H9 (cell line): Measurements from ENCODE around the gene RBMS3. TPM values are rescaled to one million over a fixed set of nuclear protein-coding genes. Genes with fewer than 3 reads are reported as not detected.

Experiments
- DNase-seq: peaks from one replicate; pipeline ENCODE4 v3.0.0-alpha.2; 2017
- H2AFZ ChIP-seq: one replicate; pipeline ENCODE4 v1.6.1; 2013; ENCODE audit warnings: mild to moderate bottlenecking, low read length, control low read depth, moderate library complexity
- H2AK5ac ChIP-seq: 2 replicates; pipeline ENCODE4 v1.6.1; 2013; ENCODE audit warnings: low read length, control low read depth, mixed read lengths; ENCODE audit not compliant: insufficient read length
- H2BK120ac ChIP-seq: one replicate; pipeline ENCODE4 v1.6.1; 2013; ENCODE audit warnings: low read depth, mild to moderate bottlenecking, low read length, control low read depth, inconsistent platforms; ENCODE audit not compliant: poor library complexity, severe bottlenecking
- H2BK12ac ChIP-seq: 2 replicates; pipeline ENCODE4 v1.6.1; 2013; ENCODE audit warnings: low read length, control low read depth, mixed read lengths, low read depth; ENCODE audit not compliant: insufficient read length
- H2BK15ac ChIP-seq: 2 replicates; pipeline ENCODE4 v1.6.1; 2013; ENCODE audit warnings: low read depth, low read length, control low read depth
- H2BK20ac ChIP-seq: one replicate; pipeline ENCODE4 v1.6.1; 2013; ENCODE audit warnings: low read depth, mild to moderate bottlenecking, low read length, control low read depth, inconsistent platforms; ENCODE audit not compliant: poor library complexity, severe bottlenecking
- H2BK5ac ChIP-seq: 2 replicates; pipeline ENCODE4 v1.6.1; 2013; ENCODE audit warnings: low read length, control low read depth, mixed read lengths; ENCODE audit not compliant: insufficient read length
- H3K14ac ChIP-seq: 2 replicates; pipeline ENCODE4 v1.6.1; 2013; ENCODE audit warnings: low read length, control low read depth; ENCODE audit not compliant: insufficient read depth
- H3K18ac ChIP-seq: 2 replicates; pipeline ENCODE4 v1.6.1; 2013; ENCODE audit warnings: low read depth, mild to moderate bottlenecking, mixed read lengths, low read length, control low read depth; ENCODE audit not compliant: insufficient read length
- H3K23ac ChIP-seq: 2 replicates; pipeline ENCODE4 v1.6.1; 2013; ENCODE audit warnings: low read length, control low read depth, mixed read lengths, low read depth; ENCODE audit not compliant: insufficient read length
- H3K23me2 ChIP-seq: 2 replicates; pipeline ENCODE4 v1.6.1; 2013; ENCODE audit warnings: low read depth, mild to moderate bottlenecking, mixed read lengths, low read length, control low read depth; ENCODE audit not compliant: insufficient read length, poor library complexity, severe bottlenecking
- H3K27ac ChIP-seq: 2 replicates; pipeline ENCODE4 v1.5.1; 2013; ENCODE audit warnings: low read length, control low read depth, mixed read lengths, low read depth; ENCODE audit not compliant: insufficient read length
- H3K27me3 ChIP-seq: 2 replicates; pipeline ENCODE4 v1.6.1; 2013; ENCODE audit warnings: low read length, control low read depth, inconsistent platforms; ENCODE audit not compliant: insufficient read depth
- H3K4ac ChIP-seq: 2 replicates; pipeline ENCODE4 v1.6.1; 2013; ENCODE audit warnings: low read depth, mild to moderate bottlenecking, control low read depth, inconsistent platforms, low read length, moderate library complexity
- H3K4me1 ChIP-seq: 2 replicates; pipeline ENCODE4 v1.6.1; 2013; ENCODE audit warnings: low read length, control low read depth, inconsistent platforms; ENCODE audit not compliant: insufficient read depth
- H3K4me2 ChIP-seq: 2 replicates; pipeline ENCODE4 v1.6.1; 2013; ENCODE audit warnings: low read length, control low read depth, mixed read lengths; ENCODE audit not compliant: insufficient read length, insufficient read depth
- H3K56ac ChIP-seq: 2 replicates; pipeline ENCODE4 v1.6.1; 2013; ENCODE audit warnings: low read depth, mild to moderate bottlenecking, mixed read lengths, low read length, control low read depth; ENCODE audit not compliant: insufficient read length
- H3K79me1 ChIP-seq: 2 replicates; pipeline ENCODE4 v1.6.1; 2013; ENCODE audit warnings: low read depth, mild to moderate bottlenecking, moderate library complexity, low read length, control low read depth, inconsistent platforms; ENCODE audit not compliant: insufficient read depth, poor library complexity, severe bottlenecking
- H3K79me2 ChIP-seq: 2 replicates; pipeline ENCODE4 v1.6.1; 2013; ENCODE audit warnings: low read length, control low read depth, inconsistent platforms; ENCODE audit not compliant: insufficient read depth
- H3K9ac ChIP-seq: 2 replicates; pipeline ENCODE4 v1.6.1; 2013; ENCODE audit warnings: low read length, control low read depth, mixed read lengths; ENCODE audit not compliant: insufficient read length; ENCODE audit errors: extremely low read depth
- H3K9me3 ChIP-seq: one replicate; pipeline ENCODE4 v1.6.1; 2013; ENCODE audit warnings: low read depth, low read length, inconsistent platforms; ENCODE audit not compliant: control insufficient read depth
- H3T11ph ChIP-seq: one replicate; pipeline ENCODE4 v1.6.1; 2013; ENCODE audit warnings: mild to moderate bottlenecking, low read length, control low read depth, inconsistent platforms
- H4K20me1 ChIP-seq: one replicate; pipeline ENCODE4 v1.6.1; 2013; ENCODE audit not compliant: control insufficient read depth, insufficient read length, insufficient read depth
- H4K5ac ChIP-seq: 2 replicates; pipeline ENCODE4 v1.6.1; 2013; ENCODE audit warnings: low read depth, mild to moderate bottlenecking, mixed read lengths, low read length, control low read depth; ENCODE audit not compliant: insufficient read length
- H4K8ac ChIP-seq: replicated peaks from 2 replicates; pipeline ENCODE4 v1.6.1; 2013; ENCODE audit warnings: low read length, control low read depth, mixed read lengths, low read depth; ENCODE audit not compliant: insufficient read length
- H4K91ac ChIP-seq: 2 replicates; pipeline ENCODE4 v1.6.1; 2013; ENCODE audit warnings: low read depth, mild to moderate bottlenecking, moderate library complexity, mixed read lengths, low read length, control low read depth; ENCODE audit not compliant: insufficient read length
- H3K27ac Mint-ChIP-seq, 3 experiments: 2 replicates in 2 of 3; 3 replicates in 1 of 3; pipeline ENCODE4 v1.8.0; 2020 to 2021; ENCODE audit warnings: mixed read lengths in 3 of 3, mild to moderate bottlenecking in 1 of 3, moderate library complexity in 1 of 3
- H3K27me3 Mint-ChIP-seq: 2 replicates; pipeline ENCODE4 v1.8.0; 2021; ENCODE audit warnings: low read depth, mild to moderate bottlenecking, moderate library complexity, mixed read lengths
- H3K36me3 Mint-ChIP-seq, 3 experiments: 2 replicates in 2 of 3; 3 replicates in 1 of 3; pipeline ENCODE4 v1.8.0; 2020 to 2021; ENCODE audit warnings: low read depth in 3 of 3, mixed read lengths in 3 of 3; ENCODE audit not compliant: insufficient read depth in 1 of 3
- H3K4me1 Mint-ChIP-seq, 2 experiments: 2 replicates each; pipeline ENCODE4 v1.8.0; 2020; ENCODE audit warnings: mixed read lengths in 2 of 2
- H3K4me3 Mint-ChIP-seq, 2 experiments: 2 replicates in 1 of 2; 3 replicates in 1 of 2; pipeline ENCODE4 v1.8.0; 2020 to 2021; ENCODE audit warnings: mild to moderate bottlenecking in 2 of 2, mixed read lengths in 2 of 2, moderate library complexity in 1 of 2
- H3K9me3 Mint-ChIP-seq, 2 experiments: 2 replicates in 1 of 2; 3 replicates in 1 of 2; pipeline ENCODE4 v1.8.0; 2020; ENCODE audit warnings: mild to moderate bottlenecking in 2 of 2, mixed read lengths in 2 of 2, moderate library complexity in 1 of 2
- WGBS: extraction: QIAGEN DNeasy Blood & Tissue Kit; methylation state at CpG from one replicate; pipeline ENCODE4 v1.1.7; 2013; ENCODE audit warnings: missing lambda C conversion rate, low lambda C conversion rate, mixed read lengths; ENCODE audit not compliant: insufficient read length; ENCODE audit errors: extremely low coverage; 5-methylcytosine and 5-hydroxymethylcytosine counted together
- total RNA-seq: library from RNA; stranded (reverse); gene quantifications from 2 replicates; pipeline ENCODE4 v1.2.1, GENCODE V29; 2021
- TF ChIP-seq, protein P1 (sequence below): fragments of 200-600 bp; sonication (generic); conservative IDR thresholded peaks from 3 replicates; pipeline ENCODE4 v1.8.0; 2021; ENCODE audit warnings: antibody characterized with exemption, mild to moderate bottlenecking

The RBMS3 gene
- total RNA-seq, 1 experiment from 2014 or later: 8.1 TPM

DNA sequence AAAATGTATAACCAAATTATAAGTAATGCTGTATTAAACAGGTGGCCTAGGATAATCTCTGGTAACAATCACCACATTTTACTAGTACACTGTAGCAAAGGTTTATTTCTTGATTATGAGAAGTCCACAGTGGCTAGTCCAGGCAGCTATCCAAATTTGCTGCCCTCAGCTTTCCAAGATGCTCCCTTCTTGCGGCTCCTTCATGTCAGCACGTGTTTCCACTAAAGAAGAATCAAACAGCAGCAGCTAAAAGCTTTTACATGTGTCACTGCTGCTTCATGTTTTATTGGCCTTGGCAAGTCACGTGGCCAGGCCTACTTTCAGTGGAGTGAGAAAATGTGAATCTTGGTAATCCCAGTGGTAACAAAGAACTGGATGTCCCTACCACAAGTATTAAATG, 5.6 kb upstream of the RBMS3 start:
- Histone ChIP-seq H3K4ac (no peak overlapping the region), H3K27me3 (no peaks in the 10 kb centered on the region), H2AK5ac (no peak overlapping the region), H4K20me1 (no peaks in the 10 kb centered on the region), H3K23ac (no peak overlapping the region), H2BK5ac (no peak overlapping the region), H4K5ac (no peak overlapping the region), H3T11ph (no peak overlapping the region), H3K9ac (no peak overlapping the region), H3K9me3 (no peaks in the 10 kb centered on the region), H4K91ac (no peak overlapping the region), H3K4me1 (no peaks in the 10 kb centered on the region; the same call in 1 of the 2 replicates), H2BK120ac (no peak overlapping the region), H2BK20ac (no peak overlapping the region), H2AFZ (no peak overlapping the region), H3K18ac (no peak overlapping the region), H3K56ac (no peak overlapping the region), H3K79me2 (no peaks in the 10 kb centered on the region), H3K23me2 (no peaks in the 10 kb centered on the region), H3K14ac (no peak overlapping the region), H3K4me2 (no peak overlapping the region), H4K8ac (no peak overlapping the region), H3K27ac (no peak overlapping the region), H2BK15ac (no peak overlapping the region), H2BK12ac (no peak overlapping the region), H3K79me1 (no peaks in the 10 kb centered on the region)
- Mint-ChIP-seq H3K27ac (no peak overlapping the region), H3K36me3 (no peaks in the 10 kb centered on the region), H3K9me3 (no peaks in the 10 kb centered on the region), H3K4me1 (peaks cover 16 to 24% of the 10 kb centered on the region in 2 experiments), H3K4me3 (no peak overlapping the region), H3K27me3 (no peaks in the 10 kb centered on the region)
- WGBS: no CpG with 5 or more reads among the region's 3 CpGs
- TF ChIP-seq, protein P1, sequence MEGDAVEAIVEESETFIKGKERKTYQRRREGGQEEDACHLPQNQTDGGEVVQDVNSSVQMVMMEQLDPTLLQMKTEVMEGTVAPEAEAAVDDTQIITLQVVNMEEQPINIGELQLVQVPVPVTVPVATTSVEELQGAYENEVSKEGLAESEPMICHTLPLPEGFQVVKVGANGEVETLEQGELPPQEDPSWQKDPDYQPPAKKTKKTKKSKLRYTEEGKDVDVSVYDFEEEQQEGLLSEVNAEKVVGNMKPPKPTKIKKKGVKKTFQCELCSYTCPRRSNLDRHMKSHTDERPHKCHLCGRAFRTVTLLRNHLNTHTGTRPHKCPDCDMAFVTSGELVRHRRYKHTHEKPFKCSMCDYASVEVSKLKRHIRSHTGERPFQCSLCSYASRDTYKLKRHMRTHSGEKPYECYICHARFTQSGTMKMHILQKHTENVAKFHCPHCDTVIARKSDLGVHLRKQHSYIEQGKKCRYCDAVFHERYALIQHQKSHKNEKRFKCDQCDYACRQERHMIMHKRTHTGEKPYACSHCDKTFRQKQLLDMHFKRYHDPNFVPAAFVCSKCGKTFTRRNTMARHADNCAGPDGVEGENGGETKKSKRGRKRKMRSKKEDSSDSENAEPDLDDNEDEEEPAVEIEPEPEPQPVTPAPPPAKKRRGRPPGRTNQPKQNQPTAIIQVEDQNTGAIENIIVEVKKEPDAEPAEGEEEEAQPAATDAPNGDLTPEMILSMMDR: no peak
- DNase-seq: no peak
